WTC11 (cell line): ENCODE results near the gene SEPTIN3. TPM values are rescaled to one million over a fixed set of nuclear protein-coding genes. Genes with fewer than 3 reads are reported as not detected.

Experiments used
- ARID4B ChIP-seq: sonication (generic); formaldehyde crosslinking; IDR thresholded peaks from 2 replicates; pipeline ENCODE4 v1.8.0; 2023; ENCODE audit warnings: missing genetic modification reagents, mild to moderate bottlenecking, borderline replicate concordance
- ATF2 ChIP-seq: sonication (generic); formaldehyde crosslinking; IDR thresholded peaks from 2 replicates; pipeline ENCODE4 v1.8.1; 2022; ENCODE audit warnings: low read depth, missing genetic modification reagents, borderline replicate concordance
- CREM ChIP-seq: sonication (generic); formaldehyde crosslinking; IDR thresholded peaks from 2 replicates; pipeline ENCODE4 v1.8.1; 2022; ENCODE audit warnings: mild to moderate bottlenecking, missing genetic modification reagents, moderate library complexity
- CTCF ChIP-seq: fragments of 200-600 bp; IDR thresholded peaks from 2 replicates; pipeline ENCODE4 v1.8.0; 2022; ENCODE audit warnings: antibody characterized with exemption
- E2F1 ChIP-seq: sonication (generic); formaldehyde crosslinking; IDR thresholded peaks from 2 replicates; pipeline ENCODE4 v1.8.0; 2022; ENCODE audit warnings: mild to moderate bottlenecking, missing genetic modification reagents
- E2F4 ChIP-seq: sonication (generic); formaldehyde crosslinking; IDR thresholded peaks from 2 replicates; pipeline ENCODE4 v1.8.1; 2022; ENCODE audit warnings: low read depth, mild to moderate bottlenecking, moderate library complexity, missing genetic modification reagents, borderline replicate concordance
- FOXP1 ChIP-seq: sonication (generic); formaldehyde crosslinking; IDR thresholded peaks from 2 replicates; pipeline ENCODE4 v1.8.0; 2022; ENCODE audit warnings: missing genetic modification reagents, mild to moderate bottlenecking, moderate library complexity, borderline replicate concordance
- HMGXB4 ChIP-seq: sonication (generic); formaldehyde crosslinking; IDR thresholded peaks from 2 replicates; pipeline ENCODE4 v1.8.1; 2023; ENCODE audit warnings: mild to moderate bottlenecking, moderate library complexity, missing genetic modification reagents
- IRF1 ChIP-seq: sonication (generic); formaldehyde crosslinking; IDR thresholded peaks from 2 replicates; pipeline ENCODE4 v1.8.0; 2023; ENCODE audit warnings: missing genetic modification reagents
- IRF2 ChIP-seq: sonication (generic); formaldehyde crosslinking; IDR thresholded peaks from 2 replicates; pipeline ENCODE4 v1.8.0; 2022; ENCODE audit warnings: low read depth, missing genetic modification reagents, borderline replicate concordance
- JAZF1 ChIP-seq: fragments of 250-450 bp; sonication (Bioruptor Pico); IDR thresholded peaks from 2 replicates; pipeline ENCODE4 v1.9.0; 2021; ENCODE audit warnings: moderate library complexity, mild to moderate bottlenecking, inconsistent platforms
- MXD4 ChIP-seq: fragments of 250-450 bp; sonication (Bioruptor Pico); IDR thresholded peaks from 2 replicates; pipeline ENCODE4 v1.8.0; 2021; ENCODE audit warnings: mild to moderate bottlenecking, moderate library complexity, borderline replicate concordance
- NFATC4 ChIP-seq: fragments of 250-450 bp; sonication (Bioruptor Pico); IDR thresholded peaks from 2 replicates; pipeline ENCODE4 v1.9.0; 2021; ENCODE audit warnings: mild to moderate bottlenecking
- PRDM15 ChIP-seq: sonication (generic); formaldehyde crosslinking; IDR thresholded peaks from 2 replicates; pipeline ENCODE4 v1.8.0; 2022; ENCODE audit warnings: missing genetic modification reagents
- PREB ChIP-seq: sonication (generic); formaldehyde crosslinking; IDR thresholded peaks from 2 replicates; pipeline ENCODE4 v1.8.1; 2022; ENCODE audit warnings: mild to moderate bottlenecking, missing genetic modification reagents, moderate library complexity, borderline replicate concordance
- TEAD4 ChIP-seq: sonication (generic); formaldehyde crosslinking; IDR thresholded peaks from 2 replicates; pipeline ENCODE4 v1.8.0; 2022; ENCODE audit warnings: mild to moderate bottlenecking, missing genetic modification reagents
- ZMAT4 ChIP-seq: fragments of 250-450 bp; sonication (Bioruptor Pico); IDR thresholded peaks from 2 replicates; pipeline ENCODE4 v1.9.0; 2021; ENCODE audit warnings: mild to moderate bottlenecking
- ZNF121 ChIP-seq: sonication (generic); formaldehyde crosslinking; IDR thresholded peaks from 2 replicates; pipeline ENCODE4 v1.8.0; 2023; ENCODE audit warnings: missing genetic modification reagents
- ZNF416 ChIP-seq: fragments of 250-450 bp; sonication (Bioruptor Pico); IDR thresholded peaks from 2 replicates; pipeline ENCODE4 v1.9.0; 2021; ENCODE audit warnings: mild to moderate bottlenecking, inconsistent platforms
- total RNA-seq: library from RNA; stranded (reverse); gene quantifications from 3 replicates; pipeline ENCODE4 v1.2.3, GENCODE V29; 2021

SEPTIN3 gene
- total RNA-seq, 1 experiment from 2014 or later, result 19.5 TPM

- TF ChIP-seq ATF2 (CRISPR knock-in tag) (no peak), IRF2 (CRISPR knock-in tag) (no peak), FOXP1 (CRISPR knock-in tag) (peak; percentile 57), E2F4 (CRISPR knock-in tag) (peak; percentile 73; the same call in 1 of the 2 replicates), CTCF (no peak), ZNF416 (no peak), ZNF121 (CRISPR knock-in tag) (no peak), MXD4 (no peak), TEAD4 (CRISPR knock-in tag) (no peak), PRDM15 (CRISPR knock-in tag) (peak; percentile 55), HMGXB4 (CRISPR knock-in tag) (no peak), CREM (no peak), ZMAT4 (CRISPR knock-in tag) (no peak), JAZF1 (no peak), NFATC4 (CRISPR knock-in tag) (no peak), IRF1 (peak; percentile 84; the same call in 1 of the 2 replicates), E2F1 (CRISPR knock-in tag) (peak; percentile 60), ARID4B (CRISPR knock-in tag) (no peak; the same call in 1 of the 2 replicates), PREB (CRISPR knock-in tag) (no peak)
Observed at GRCh38 chr22:41946629-41947423, 22.4 kb upstream of the SEPTIN3 start, which contains the start of gene CENPM (continued).
